ENCODE measurements around the gene ENDOD1.

The ENDOD1 gene

GRCh38 chr11:95166781-95167180 lies 77.1 kb downstream of the ENDOD1 start:
- no peak for DNase-seq

- no peak for DNase-seq
Observed at GRCh38 chr11:95170294-95170693, 80.6 kb downstream of the ENDOD1 start.

GRCh38 chr11:95175818-95176380 lies 86.3 kb downstream of the ENDOD1 start:
- no peak for DNase-seq
